SK-MEL-5 (cell line): Measurements from ENCODE around the gene ZNF324. TPM values are rescaled to one million over a fixed set of nuclear protein-coding genes. Genes with fewer than 3 reads are reported as not detected.

ENCODE experiments used
- DNase-seq: peaks from one replicate; pipeline ENCODE4 v3.0.0-alpha.2; 2016; ENCODE audit warnings: low read depth, low spot score
- in situ Hi-C: cut with HindIII; loops from 2 replicates; pipeline ENCODE4 v1.10.0; 2016; ENCODE audit warnings: low sequenced_read_pairs, high pct_unique_total_duplicates, low pct_unique_long_range_greater_than_20kb
- small RNA-seq, 2 experiments: library from RNA; depleted of rRNA; stranded (forward); fragments of <200 nt; gene quantifications; one replicate each; pipeline ENCODE3, GENCODE V24; 2014
- total RNA-seq: library from RNA; depleted of rRNA; stranded (reverse); fragments of >200 nt; shearing (Covaris generic); gene quantifications from 2 replicates; pipeline ENCODE4 v1.2.3, GENCODE V29; 2014; rRNA removed

The ZNF324 gene
- total RNA-seq, 1 experiment from 2014 or later, result 7.7 TPM

GRCh38 chr19:58515259-58515658, 48.4 kb downstream of the ZNF324 start:
- no peak for DNase-seq
- in situ Hi-C loops, result no loop called here

DNA sequence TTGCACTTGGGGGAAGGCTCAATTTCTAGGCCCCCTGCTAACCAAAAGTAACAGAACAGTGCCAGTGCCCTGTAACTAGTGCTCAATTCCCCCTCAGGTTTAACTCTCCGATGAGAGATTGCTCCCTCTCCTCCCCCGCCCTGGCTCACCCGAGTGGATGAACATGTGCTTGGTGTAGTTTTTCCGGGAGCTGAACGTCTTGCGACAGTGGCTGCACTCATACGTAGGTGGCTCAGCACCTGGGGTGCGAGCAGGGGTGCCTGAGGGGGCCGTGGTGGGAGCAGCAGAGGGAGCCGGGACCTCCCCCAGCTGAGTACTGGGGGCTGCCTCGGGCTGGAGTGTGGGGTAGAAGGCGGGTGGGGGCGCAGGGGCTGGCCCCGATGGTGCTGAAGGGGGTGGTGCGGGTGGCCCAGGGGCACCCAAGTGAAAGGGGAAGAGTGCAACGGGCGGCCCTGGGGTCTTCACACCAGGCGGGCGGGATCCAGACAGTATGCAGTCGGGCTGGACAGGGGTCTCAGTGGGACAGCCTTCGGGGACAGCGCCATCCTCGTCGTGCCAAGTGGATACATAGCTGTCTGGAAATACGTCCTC, 49.5 kb downstream of the ZNF324 start:
- no peak for DNase-seq
- in situ Hi-C loops, result no loop called here

- in situ Hi-C loops, result no loop called here
Measured at GRCh38 chr19:58516964-58517833, 50.3 kb downstream of the ZNF324 start.

GRCh38 chr19:58518256-58519086, 51.6 kb downstream of the ZNF324 start:
- in situ Hi-C loops, result no loop called here
- no peak for DNase-seq

More at GRCh38 chr19:58516964-58517833, 50.3 kb downstream of the ZNF324 start:
- DNase-seq, result no peak

- in situ Hi-C loops, result no loop called here
- peak; percentile 60 for DNase-seq
Measured at GRCh38 chr19:58519087-58519354, 52.1 kb downstream of the ZNF324 start.

DNA sequence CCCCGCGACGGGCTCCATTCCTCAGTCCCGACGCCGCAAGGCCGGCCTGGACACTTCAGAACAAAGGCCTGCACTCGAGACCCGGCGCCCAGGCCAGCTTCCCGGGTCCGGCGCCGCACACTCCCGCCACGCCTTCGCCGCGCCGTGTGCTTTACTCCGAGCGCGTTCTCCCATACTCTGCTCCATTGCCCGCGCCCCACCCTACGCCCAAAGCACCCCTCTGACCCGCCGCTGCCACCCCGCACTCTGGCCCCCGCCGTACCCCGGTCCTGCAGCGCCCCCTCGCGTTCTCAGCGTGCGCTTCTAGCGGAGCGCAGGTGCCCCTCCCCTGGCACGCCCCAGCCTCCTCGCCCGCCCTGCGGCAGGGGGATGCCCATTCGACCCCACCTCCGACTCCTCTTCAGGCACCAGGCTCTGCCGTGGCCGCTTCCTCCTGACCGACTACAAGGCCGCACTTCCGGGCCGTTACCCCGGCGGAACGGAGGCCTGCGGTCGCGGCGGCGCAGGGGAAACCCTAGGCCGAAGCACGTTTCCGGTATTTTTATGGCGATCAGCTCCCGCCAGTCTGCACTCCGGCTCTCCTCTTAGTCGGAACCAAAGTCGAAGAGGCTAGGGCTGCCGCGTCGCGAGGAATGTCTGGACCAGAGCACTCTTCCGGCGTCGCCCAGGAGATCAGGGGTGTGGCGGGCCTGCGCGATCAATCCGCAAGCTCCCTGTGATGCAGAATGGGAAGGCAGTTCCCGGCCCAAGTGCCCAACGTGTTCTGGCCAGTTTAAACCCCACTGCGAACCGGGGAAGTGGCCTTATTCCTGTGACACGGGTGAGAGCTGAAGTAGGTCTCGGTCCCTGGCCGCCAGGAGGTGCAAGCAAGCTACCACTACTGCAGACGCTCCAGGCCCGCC, 52.7 kb downstream of the ZNF324 start, which contains the start of gene ZBTB45:
Gene ZBTB45, minus strand, starts transcription at position 456 of the 902 bp plus-strand sequence. CDS start 2,137 bp downstream, outside the sequence.
- peak; percentile 92 for DNase-seq
- in situ Hi-C loops, result no loop called here

GRCh38 chr19:58520257-58520599, 53.3 kb downstream of the ZNF324 start:
- in situ Hi-C loops, result no loop called here
- no peak for DNase-seq

DNA sequence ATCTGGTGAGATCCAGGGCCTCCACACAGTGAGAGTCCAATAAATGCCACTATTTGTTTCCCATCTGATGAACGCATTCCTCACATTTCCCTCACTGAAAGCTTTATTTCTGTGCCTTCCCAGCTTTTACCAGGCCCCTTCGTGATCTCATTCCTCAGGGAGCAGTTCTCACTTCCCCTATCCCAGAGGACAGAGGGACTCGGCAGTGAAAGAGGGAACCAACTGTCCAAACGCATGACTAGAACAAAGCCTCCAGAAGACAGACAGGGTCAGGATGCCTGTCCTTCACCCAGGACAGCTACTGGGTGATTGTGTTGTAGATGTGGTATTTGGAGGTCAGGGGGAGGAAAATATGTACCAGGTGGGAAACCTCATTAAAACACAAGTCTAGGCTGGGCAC, 54.8 kb downstream of the ZNF324 start:
- in situ Hi-C loops, result no loop called here
- no peak for DNase-seq

- DNase-seq, result no peak
- in situ Hi-C loops, result no loop called here
Measured at GRCh38 chr19:58522709-58523108, 55.8 kb downstream of the ZNF324 start.

Small RNA genes within 50 kb of the gene (small RNA-seq; reads per million reads assigned to genes)
- gene RN7SL693P (0 reads per million in 2 experiments), gene RNU6-1337P (0 reads per million in 2 experiments)

Other genes starting within 250 kb of the ZNF324 start
- 7.6 and 8.3 TPM in 2 replicates for gene ZNF544, start 238.2 kb upstream of the ZNF324 start, total RNA-seq
- 2.9 and 3.6 TPM in 2 replicates for gene ZNF8, start 188.1 kb upstream of the ZNF324 start, total RNA-seq
- gene ERVK3-1, start 161.7 kb upstream of the ZNF324 start, total RNA-seq, result 48.0 and 48.1 TPM in 2 replicates
- gene ZSCAN22, start 140.1 kb upstream of the ZNF324 start, total RNA-seq, result 2.9 and 3.2 TPM in 2 replicates
- 18.7 and 23.4 TPM in 2 replicates for gene A1BG, start 113.6 kb upstream of the ZNF324 start, total RNA-seq
- gene ZNF497, start 104.3 kb upstream of the ZNF324 start, total RNA-seq, result 0.40 and 1.3 TPM in 2 replicates
- 0.40 and 0.87 TPM in 2 replicates for gene ZNF837, start 86.0 kb upstream of the ZNF324 start, total RNA-seq
- 1,789 and 1,795 TPM in 2 replicates for gene RPS5, start 79.8 kb upstream of the ZNF324 start, total RNA-seq
- gene RNF225, start 71.4 kb upstream of the ZNF324 start, total RNA-seq, result not detected in 2 replicates
- 12.5 and 13.9 TPM in 2 replicates for gene ZNF584, start 58.4 kb upstream of the ZNF324 start, total RNA-seq
- gene ZNF132, start 26.9 kb upstream of the ZNF324 start, total RNA-seq, result 0.16 and 0.35 TPM in 2 replicates
- gene ZNF324B, start 15.5 kb upstream of the ZNF324 start, total RNA-seq, result 6.8 TPM in 2 replicates
- 7.6 and 8.7 TPM in 2 replicates for gene ZNF446, start 9.3 kb downstream of the ZNF324 start, total RNA-seq
- gene SLC27A5, start 44.9 kb downstream of the ZNF324 start, total RNA-seq, result 0.13 and 0.16 TPM in 2 replicates
- 1.9 and 3.3 TPM in 2 replicates for gene ZBTB45, start 52.7 kb downstream of the ZNF324 start, total RNA-seq
- gene TRIM28, start 77.0 kb downstream of the ZNF324 start, total RNA-seq, result 346 and 425 TPM in 2 replicates
- 82.6 and 89.4 TPM in 2 replicates for gene CHMP2A, start 88.0 kb downstream of the ZNF324 start, total RNA-seq
- gene UBE2M, start 91.5 kb downstream of the ZNF324 start, total RNA-seq, result 82.8 and 85.3 TPM in 2 replicates
- 5.4 and 5.9 TPM in 2 replicates for gene MZF1, start 106.3 kb downstream of the ZNF324 start, total RNA-seq